Fibroblast of lung (primary cell): ENCODE results near the gene RAP1GAP. TPM values are rescaled to one million over a fixed set of nuclear protein-coding genes. Genes with fewer than 3 reads are reported as not detected.

Experiments
- DNase-seq, 2 donors: peaks; one replicate each; pipeline versions ENCODE4 v3.0.0 to v3.0.0-alpha.2; 2010; ENCODE audit warnings: low read depth in 2 of 2
- H2AFZ ChIP-seq: 2 replicates; pipeline ENCODE4 v1.5.1; 2012; ENCODE audit warnings: low read length, control low read depth, inconsistent platforms
- H3K27ac ChIP-seq: 2 replicates; pipeline ENCODE4 v1.5.1; 2011; ENCODE audit warnings: low read length, control low read depth; ENCODE audit not compliant: insufficient read depth
- H3K27me3 ChIP-seq: 2 replicates; pipeline ENCODE4 v1.5.1; 2011; ENCODE audit warnings: mild to moderate bottlenecking, low read length; ENCODE audit not compliant: control insufficient read depth, insufficient read depth
- H3K36me3 ChIP-seq: 2 replicates; pipeline ENCODE4 v1.5.1; 2011; ENCODE audit warnings: low read length; ENCODE audit not compliant: control insufficient read depth, insufficient read depth
- H3K4me1 ChIP-seq: 2 replicates; pipeline ENCODE4 v1.5.1; 2011; ENCODE audit warnings: low read length; ENCODE audit not compliant: control insufficient read depth, insufficient read depth; ENCODE audit errors: extremely low read depth
- H3K4me2 ChIP-seq: 2 replicates; pipeline ENCODE4 v1.5.1; 2011; ENCODE audit warnings: low read length, control low read depth; ENCODE audit not compliant: insufficient read depth; ENCODE audit errors: extremely low read depth
- H3K4me3 ChIP-seq, 4 experiments: fragments of 200-600 bp in 1 of 4; sonication (generic) in 1 of 4; replicated peaks in 1 of 4; 2 replicates each; pipeline ENCODE4 v1.5.1; 2011 to 2016; ENCODE audit warnings: low read length in 4 of 4, low read depth in 3 of 4, mild to moderate bottlenecking in 3 of 4, control low read depth in 2 of 4, inconsistent platforms in 1 of 4, mixed read lengths in 1 of 4; ENCODE audit not compliant: insufficient read depth in 1 of 4; ENCODE audit errors: control extremely low read depth in 1 of 4
- H3K79me2 ChIP-seq: 2 replicates; pipeline ENCODE4 v1.5.1; 2012; ENCODE audit warnings: mild to moderate bottlenecking, low read length, inconsistent platforms; ENCODE audit not compliant: control insufficient read depth, insufficient read depth
- H3K9ac ChIP-seq: 2 replicates; pipeline ENCODE4 v1.5.1; 2011; ENCODE audit warnings: mild to moderate bottlenecking, low read length, control low read depth; ENCODE audit not compliant: insufficient read depth
- H3K9me3 ChIP-seq: 2 replicates; pipeline ENCODE4 v1.5.1; 2012; ENCODE audit warnings: low read depth, low read length; ENCODE audit not compliant: control insufficient read depth, insufficient read depth
- H4K20me1 ChIP-seq: 2 replicates; pipeline ENCODE4 v1.5.1; 2011; ENCODE audit warnings: low read length; ENCODE audit not compliant: control insufficient read depth, insufficient read depth; ENCODE audit errors: extremely low read depth
- CTCF ChIP-seq, 2 donors: IDR thresholded peaks in 1 of 2; conservative IDR thresholded peaks in 1 of 2; 1 replicate in 1 of 2; 2 replicates in 1 of 2; pipeline ENCODE4 v1.5.1; 2011 to 2012; ENCODE audit warnings: low read length in 2 of 2, control low read depth in 1 of 2, inconsistent platforms in 1 of 2, low read depth in 1 of 2, mild to moderate bottlenecking in 1 of 2
- EZH2 ChIP-seq: IDR thresholded peaks from 2 replicates; pipeline ENCODE4 v1.5.1; 2012; ENCODE audit warnings: low read length, control low read depth, mild to moderate bottlenecking; ENCODE audit errors: missing control alignments
- polyA plus RNA-seq, 2 donors: library from polyadenylated mRNA; depleted of rRNA in 1 of 2; stranded (reverse) in 1 of 2; unstranded in 1 of 2; fragments of >200 nt; gene quantifications; 2 replicates each; pipeline ENCODE4 v1.2.1, GENCODE V29; 2011 to 2012; ENCODE audit warnings: missing spikeins in 1 of 2
- total RNA-seq: library from RNA; depleted of rRNA; stranded (reverse); fragments of >200 nt; gene quantifications from 2 replicates; pipeline ENCODE4 v1.2.1, GENCODE V29; 2014

RAP1GAP gene
- total and polyA plus RNA-seq, 2 donors (not counting 1 experiment from before 2014, with no cell fraction given): under 0.01 to 0.05 TPM

- no peaks in the 10 kb centered on the region for H3K36me3 ChIP-seq
- no peak overlapping the region for H3K27ac ChIP-seq
- TF ChIP-seq EZH2 (no peak), CTCF (conservative IDR thresholded peaks at IDR 0.05 in 1 of 2, IDR thresholded peaks at IDR 0.05 in 1 of 2; ENCODE audit: low read depth in 1 of 2, low read length in 2 of 2) (no peak)
- H2AFZ ChIP-seq: no peak overlapping the region
- H3K4me1 ChIP-seq: no peaks in the 10 kb centered on the region
- DNase-seq: no peak
- no peaks in the 10 kb centered on the region for H4K20me1 ChIP-seq
- no peak overlapping the region for H3K4me2 ChIP-seq
- no peak overlapping the region for H3K4me3 ChIP-seq
- H3K27me3 ChIP-seq: no peaks in the 10 kb centered on the region
- H3K9ac ChIP-seq: no peak overlapping the region
- no peaks in the 10 kb centered on the region for H3K9me3 ChIP-seq
- no peaks in the 10 kb centered on the region for H3K79me2 ChIP-seq
These were observed 70.3 kb downstream of the RAP1GAP start for GRCh38 chr1:21598904-21599303.

DNA sequence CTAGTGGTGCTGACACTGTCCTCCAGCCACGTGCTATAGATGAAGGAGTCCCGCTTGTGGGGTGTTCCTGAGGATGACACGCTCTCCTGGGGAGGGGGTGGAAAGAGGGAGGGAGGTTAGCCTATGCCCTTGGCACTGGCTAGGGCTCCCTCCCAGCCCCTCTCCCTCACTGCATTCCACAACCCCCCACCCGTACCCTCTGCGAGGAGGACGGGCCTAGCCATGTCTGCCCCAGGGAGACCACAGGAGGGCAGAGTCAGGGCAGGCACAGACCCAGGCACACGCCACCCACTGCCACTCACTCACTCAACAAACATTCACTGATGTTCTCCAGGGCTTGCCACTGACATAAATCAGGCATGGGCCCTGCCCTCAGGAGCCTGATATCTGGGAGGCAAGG lies 70.7 kb downstream of the RAP1GAP start:
- no peak overlapping the region for H3K27ac ChIP-seq
- H3K27me3 ChIP-seq: no peaks in the 10 kb centered on the region
- H3K79me2 ChIP-seq: no peaks in the 10 kb centered on the region
- no peaks in the 10 kb centered on the region for H3K9me3 ChIP-seq
- no peak overlapping the region for H2AFZ ChIP-seq
- H3K4me1 ChIP-seq: no peaks in the 10 kb centered on the region
- H3K4me3 ChIP-seq: no peak overlapping the region
- DNase-seq: no peak
- H3K9ac ChIP-seq: no peak overlapping the region
- TF ChIP-seq EZH2 (no peak), CTCF (conservative IDR thresholded peaks at IDR 0.05 in 1 of 2, IDR thresholded peaks at IDR 0.05 in 1 of 2; ENCODE audit: low read depth in 1 of 2, low read length in 2 of 2) (no peak)
- no peaks in the 10 kb centered on the region for H3K36me3 ChIP-seq
- no peak overlapping the region for H3K4me2 ChIP-seq
- no peaks in the 10 kb centered on the region for H4K20me1 ChIP-seq

GRCh38 chr1:21597753-21598152 lies 71.4 kb downstream of the RAP1GAP start:
- TF ChIP-seq CTCF (conservative IDR thresholded peaks at IDR 0.05 in 1 of 2, IDR thresholded peaks at IDR 0.05 in 1 of 2; ENCODE audit: low read depth in 1 of 2, low read length in 2 of 2) (no peak), EZH2 (no peak)
- Histone ChIP-seq H3K4me3 (no peak overlapping the region), H3K4me1 (no peaks in the 10 kb centered on the region), H4K20me1 (no peaks in the 10 kb centered on the region), H2AFZ (no peak overlapping the region), H3K79me2 (no peaks in the 10 kb centered on the region), H3K27ac (no peak overlapping the region), H3K9ac (no peak overlapping the region), H3K4me2 (no peak overlapping the region), H3K27me3 (no peaks in the 10 kb centered on the region), H3K9me3 (no peaks in the 10 kb centered on the region), H3K36me3 (no peaks in the 10 kb centered on the region)
- DNase-seq: no peak
